ENCODE measurements around the gene NT5DC1. TPM values are rescaled to one million over a fixed set of nuclear protein-coding genes. Genes with fewer than 3 reads are reported as not detected.
A peak's percentile ranks its signal among the peaks of the same experiment; 100 is the strongest.

NT5DC1 gene
- total RNA-seq, 1 experiment from 2014 or later: 37.9 TPM

DNA sequence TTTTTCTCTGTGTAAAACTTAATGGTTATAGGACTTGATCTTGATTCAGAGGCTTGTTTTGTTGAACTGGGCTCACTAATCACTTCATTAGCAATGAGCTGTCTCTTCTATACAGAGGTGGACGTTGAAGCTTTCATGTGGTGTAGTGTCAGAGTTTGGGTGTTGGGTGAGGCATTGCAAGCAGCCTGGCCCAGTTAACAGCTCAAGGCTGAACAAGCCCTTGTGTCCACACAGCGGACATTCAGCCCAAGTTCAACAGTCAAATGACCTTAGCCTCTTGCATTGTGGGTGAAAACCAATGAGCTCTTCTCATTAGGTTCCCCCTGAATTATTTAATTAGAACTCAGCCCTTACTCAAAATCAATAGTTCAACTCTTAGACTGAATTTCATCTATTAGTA, 12.7 kb downstream of the NT5DC1 start:
- intact Hi-C loops (cut with micrococcal nuclease; ENCODE audit: unreplicated experiment): loop anchor here (10.0 kb wide), 1 partner anchor 731 kb away; no protein-coding TSS in a partner anchor
- BruUV-seq (replicated peaks): no TSS peak

DNA sequence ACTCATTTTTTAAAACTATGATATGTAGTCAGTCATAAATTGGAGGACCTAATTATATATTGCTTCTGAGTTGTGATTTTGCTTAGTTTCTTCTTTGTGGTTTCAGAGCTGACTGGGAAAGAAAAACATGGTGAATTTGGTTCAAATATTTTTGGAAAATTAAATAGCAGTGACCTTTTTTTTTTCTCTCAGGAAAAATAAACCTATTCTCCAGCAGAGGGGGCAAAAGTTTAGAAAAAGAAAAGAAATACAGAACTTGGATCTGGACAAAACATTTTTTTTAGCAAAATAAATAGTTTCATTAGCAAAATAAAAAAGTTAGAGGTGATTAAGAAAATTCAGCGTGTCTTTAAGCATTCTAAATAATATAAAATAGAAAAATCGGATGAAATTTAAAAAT, 15.1 kb downstream of the NT5DC1 start:
- TF ChIP-seq EZH2 (IDR thresholded peaks at IDR 0.05; ENCODE audit: borderline replicate concordance, low read depth, low read length, poor library complexity, severe bottlenecking): no peak
- TF ChIP-seq, protein P1, sequence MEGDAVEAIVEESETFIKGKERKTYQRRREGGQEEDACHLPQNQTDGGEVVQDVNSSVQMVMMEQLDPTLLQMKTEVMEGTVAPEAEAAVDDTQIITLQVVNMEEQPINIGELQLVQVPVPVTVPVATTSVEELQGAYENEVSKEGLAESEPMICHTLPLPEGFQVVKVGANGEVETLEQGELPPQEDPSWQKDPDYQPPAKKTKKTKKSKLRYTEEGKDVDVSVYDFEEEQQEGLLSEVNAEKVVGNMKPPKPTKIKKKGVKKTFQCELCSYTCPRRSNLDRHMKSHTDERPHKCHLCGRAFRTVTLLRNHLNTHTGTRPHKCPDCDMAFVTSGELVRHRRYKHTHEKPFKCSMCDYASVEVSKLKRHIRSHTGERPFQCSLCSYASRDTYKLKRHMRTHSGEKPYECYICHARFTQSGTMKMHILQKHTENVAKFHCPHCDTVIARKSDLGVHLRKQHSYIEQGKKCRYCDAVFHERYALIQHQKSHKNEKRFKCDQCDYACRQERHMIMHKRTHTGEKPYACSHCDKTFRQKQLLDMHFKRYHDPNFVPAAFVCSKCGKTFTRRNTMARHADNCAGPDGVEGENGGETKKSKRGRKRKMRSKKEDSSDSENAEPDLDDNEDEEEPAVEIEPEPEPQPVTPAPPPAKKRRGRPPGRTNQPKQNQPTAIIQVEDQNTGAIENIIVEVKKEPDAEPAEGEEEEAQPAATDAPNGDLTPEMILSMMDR (conservative IDR thresholded peaks at IDR 0.05; ENCODE audit: low read depth, low read length): peak; percentile 59
- ChIA-PET POLR2A (ENCODE audit: low non-redundant PET) (no interaction called here), CTCF (interaction anchor here (0.6 kb wide), 1 partner anchor 146 kb away, joined by 3 read pairs; no protein-coding TSS in a partner anchor)
- peak; percentile 23 for DNase-seq (ENCODE audit: low spot score)
- BruUV-seq (replicated peaks): no TSS peak
- Histone ChIP-seq H3K4me1 (ENCODE audit: insufficient read depth, low read length, poor library complexity, severe bottlenecking) (no peaks in the 10 kb centered on the region), H3K36me3 (ENCODE audit: insufficient read depth, low read length, poor library complexity, severe bottlenecking) (peaks cover 4% of the 10 kb centered on the region), H3K27ac (ENCODE audit: low read depth, low read length, poor library complexity, severe bottlenecking) (no peak overlapping the region), H3K4me3 (ENCODE audit: low read depth, low read length, poor library complexity, severe bottlenecking) (no peak overlapping the region), H3K27me3 (replicated peaks; ENCODE audit: insufficient read depth, low read depth, low read length, poor library complexity) (no peaks in the 10 kb centered on the region), H3K9me3 (ENCODE audit: low read depth, low read length, poor library complexity, severe bottlenecking) (no peaks in the 10 kb centered on the region)
- intact Hi-C loops (cut with micrococcal nuclease; ENCODE audit: unreplicated experiment): loop anchor here (10.0 kb wide), 1 partner anchor 729 kb away; no protein-coding TSS in a partner anchor

More for the DNA sequence above, 12.7 kb downstream of the NT5DC1 start:
- Histone ChIP-seq H3K27me3 (replicated peaks; ENCODE audit: insufficient read depth, low read depth, low read length, poor library complexity) (no peaks in the 10 kb centered on the region), H3K4me1 (ENCODE audit: insufficient read depth, low read length, poor library complexity, severe bottlenecking) (no peaks in the 10 kb centered on the region), H3K4me3 (ENCODE audit: low read depth, low read length, poor library complexity, severe bottlenecking) (no peak overlapping the region), H3K27ac (ENCODE audit: low read depth, low read length, poor library complexity, severe bottlenecking) (no peak overlapping the region), H3K36me3 (ENCODE audit: insufficient read depth, low read length, poor library complexity, severe bottlenecking) (peaks cover 4% of the 10 kb centered on the region), H3K9me3 (ENCODE audit: low read depth, low read length, poor library complexity, severe bottlenecking) (no peaks in the 10 kb centered on the region)
- no peak for DNase-seq (ENCODE audit: low spot score)
- TF ChIP-seq, protein P1 (conservative IDR thresholded peaks at IDR 0.05; ENCODE audit: low read depth, low read length): no peak
- TF ChIP-seq EZH2 (IDR thresholded peaks at IDR 0.05; ENCODE audit: borderline replicate concordance, low read depth, low read length, poor library complexity, severe bottlenecking): no peak
- ChIA-PET POLR2A (ENCODE audit: low non-redundant PET) (no interaction called here), CTCF (interaction anchor here (0.5 kb wide), 1 partner anchor 11 kb away, joined by 3 read pairs; no protein-coding TSS in a partner anchor)

DNA sequence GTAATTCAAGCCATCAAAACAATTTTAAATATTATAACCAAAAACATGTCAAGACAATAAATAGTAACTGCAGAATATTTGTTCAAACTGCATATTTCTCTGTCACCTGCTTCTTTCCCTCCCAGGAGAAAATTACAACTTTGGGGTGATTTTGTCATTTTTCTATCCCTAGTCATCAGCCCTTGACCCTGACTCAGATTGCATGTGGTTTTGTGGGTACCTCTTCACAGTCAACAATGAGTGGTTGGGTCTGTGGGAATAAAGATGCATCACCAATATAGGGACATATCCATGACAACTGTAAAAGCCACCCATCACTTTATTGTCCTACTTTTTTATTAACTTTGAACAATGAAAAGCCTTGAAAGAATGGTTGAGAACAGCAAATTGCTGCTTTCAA, 18.0 kb downstream of the NT5DC1 start:
- ChIA-PET CTCF (no interaction called here), POLR2A (ENCODE audit: low non-redundant PET) (no interaction called here)
- Histone ChIP-seq H3K27ac (ENCODE audit: low read depth, low read length, poor library complexity, severe bottlenecking) (no peak overlapping the region), H3K4me3 (ENCODE audit: low read depth, low read length, poor library complexity, severe bottlenecking) (no peak overlapping the region), H3K9me3 (ENCODE audit: low read depth, low read length, poor library complexity, severe bottlenecking) (no peaks in the 10 kb centered on the region), H3K4me1 (ENCODE audit: insufficient read depth, low read length, poor library complexity, severe bottlenecking) (no peaks in the 10 kb centered on the region), H3K36me3 (ENCODE audit: insufficient read depth, low read length, poor library complexity, severe bottlenecking) (no peaks in the 10 kb centered on the region), H3K27me3 (replicated peaks; ENCODE audit: insufficient read depth, low read depth, low read length, poor library complexity) (no peaks in the 10 kb centered on the region)
- TF ChIP-seq, protein P1 (conservative IDR thresholded peaks at IDR 0.05; ENCODE audit: low read depth, low read length): no peak
- TF ChIP-seq EZH2 (IDR thresholded peaks at IDR 0.05; ENCODE audit: borderline replicate concordance, low read depth, low read length, poor library complexity, severe bottlenecking): no peak
- DNase-seq (ENCODE audit: low spot score): no peak
- intact Hi-C loops (cut with micrococcal nuclease; ENCODE audit: unreplicated experiment): loop anchor here (10.0 kb wide), 1 partner anchor 726 kb away; no protein-coding TSS in a partner anchor
- BruUV-seq (replicated peaks): no TSS peak
